HG03159 (cell line): Measurements from ENCODE around the gene KRTAP5-6.

Experiments
- ATAC-seq: cut with Tn5 transposase; IDR thresholded peaks from one replicate; pipeline ENCODE4 v1.9.1; 2021; ENCODE audit warnings: mild to moderate bottlenecking, moderate library complexity; ENCODE audit not compliant: unreplicated experiment

KRTAP5-6 gene

DNA sequence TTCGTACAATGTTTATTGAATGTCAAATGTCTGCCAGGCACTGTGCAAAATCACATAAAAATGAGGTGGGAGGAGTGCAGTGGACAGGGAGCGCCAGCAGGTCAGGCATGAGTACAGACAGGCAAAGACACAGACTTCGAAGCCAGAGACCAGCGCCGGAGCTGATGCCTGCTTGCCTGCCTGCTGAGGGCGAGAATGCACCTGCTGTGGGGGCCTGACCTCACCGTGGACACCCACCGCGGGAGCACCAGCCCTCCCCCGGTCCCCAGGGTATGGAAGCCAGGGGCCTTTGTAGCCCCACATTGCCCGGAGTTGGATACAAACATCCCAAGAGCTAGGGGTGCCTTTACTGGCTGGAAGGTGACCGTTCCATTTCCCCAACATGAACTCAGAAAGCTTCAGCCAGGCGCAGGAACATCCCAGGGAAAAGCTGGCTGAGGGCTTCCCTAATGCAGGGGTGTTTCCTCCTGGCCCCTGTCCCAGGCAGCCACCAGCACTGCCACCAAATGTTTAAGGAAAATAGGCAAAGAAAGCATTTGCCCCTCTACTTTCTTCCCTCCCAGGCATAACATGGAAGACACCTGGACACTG, 35.5 kb downstream of the KRTAP5-6 start:
- no peak for ATAC-seq

DNA sequence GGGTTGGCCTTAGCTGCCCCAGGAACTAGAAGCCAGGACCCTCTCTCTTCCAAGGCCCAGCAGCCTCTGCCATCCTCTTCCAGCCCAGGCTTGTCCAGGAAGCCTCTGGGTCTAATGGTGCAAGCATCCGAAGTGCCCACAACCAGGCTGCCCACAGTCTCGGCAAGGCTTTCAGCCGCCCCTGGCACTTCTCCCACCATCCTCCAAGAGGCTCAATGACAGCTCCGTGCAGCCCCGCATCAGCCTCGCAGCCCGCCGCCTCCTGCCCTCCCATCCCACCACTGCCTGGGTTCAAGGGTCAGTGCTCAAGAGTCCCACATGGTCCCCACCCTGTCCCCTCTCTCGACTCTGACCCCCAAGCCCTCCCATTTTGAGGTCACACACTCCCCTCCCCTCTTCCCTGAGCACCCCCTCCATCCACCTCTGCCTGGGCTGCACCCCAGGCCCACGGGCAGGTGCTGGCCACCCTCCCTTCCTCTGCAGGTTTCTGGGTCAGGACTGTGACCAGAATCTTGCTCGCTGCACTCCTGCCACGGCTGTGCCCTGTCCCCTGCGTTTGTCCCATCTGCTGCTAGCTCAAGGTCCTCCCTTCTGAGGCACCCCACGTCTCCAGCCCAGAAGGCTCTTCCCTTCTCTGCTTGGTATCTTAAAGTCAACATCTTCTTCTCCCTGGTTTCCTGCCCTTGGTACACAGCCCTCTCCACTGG, 36.2 kb downstream of the KRTAP5-6 start:
- ATAC-seq: no peak

DNA sequence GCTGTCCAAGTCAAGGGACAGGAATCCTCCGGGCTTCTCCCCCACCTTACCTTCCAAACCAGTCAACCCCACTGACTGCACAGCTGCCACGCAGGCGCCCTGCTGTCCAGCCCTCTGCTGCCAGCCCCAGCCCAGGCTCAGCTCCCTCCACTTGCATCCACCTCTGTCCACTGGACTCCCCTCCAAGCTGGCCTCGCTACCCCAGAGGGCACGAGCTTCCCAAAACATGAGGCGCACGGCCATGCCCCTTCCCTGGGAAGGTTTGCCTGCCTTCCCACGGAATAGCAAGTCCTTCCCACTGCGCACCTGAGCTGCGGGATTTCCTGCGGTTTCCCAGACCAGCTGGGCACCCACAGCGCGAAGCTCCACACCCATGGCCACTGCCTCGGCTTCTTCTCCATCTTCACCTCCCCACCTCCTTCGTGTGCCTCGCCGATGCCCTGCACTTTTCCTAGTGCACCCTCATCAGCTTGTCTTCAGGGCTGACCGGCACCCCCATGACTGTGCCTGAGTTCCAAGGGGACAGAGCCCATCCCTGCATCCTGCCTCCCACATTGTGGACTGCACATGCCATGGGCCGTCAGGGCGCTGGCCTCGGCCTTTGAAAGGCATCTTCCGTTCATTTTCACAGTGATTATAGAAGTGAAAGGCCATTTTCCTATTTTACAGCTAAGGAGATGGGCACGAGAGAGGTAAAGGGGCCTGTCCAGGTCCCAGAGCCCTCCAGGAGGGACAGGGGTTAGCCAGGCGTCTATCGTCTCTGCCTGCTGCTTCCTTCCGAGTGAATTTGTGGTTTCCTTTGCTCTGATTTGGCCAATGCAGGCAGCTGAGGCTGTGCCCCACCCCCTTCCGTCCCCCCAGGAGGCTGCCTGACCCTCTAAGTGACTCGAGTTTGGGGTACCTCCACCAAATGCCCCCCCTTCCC, 37.0 kb downstream of the KRTAP5-6 start:
- no peak for ATAC-seq

DNA sequence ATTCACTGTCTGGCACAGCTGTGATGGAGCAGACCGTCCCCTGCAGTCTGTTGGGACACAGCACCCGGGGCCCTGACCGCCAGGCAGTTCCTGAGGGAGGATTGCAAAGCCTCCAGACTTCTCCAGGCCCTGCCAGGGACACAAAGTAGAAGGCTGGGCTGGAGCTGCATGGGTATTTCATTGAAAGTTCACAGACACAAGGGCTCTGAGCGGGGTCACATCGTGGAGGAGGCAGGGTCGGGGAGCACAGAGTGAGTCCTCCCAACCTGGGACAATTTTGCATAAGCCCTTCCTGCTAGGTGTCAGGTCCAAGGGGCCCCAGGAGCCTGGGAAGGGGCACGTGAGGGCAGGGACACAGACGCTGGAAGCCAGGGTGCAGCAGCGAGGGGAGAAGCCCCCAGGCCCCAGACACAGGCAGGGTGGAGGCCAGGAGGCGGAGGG, 37.7 kb downstream of the KRTAP5-6 start:
- no peak for ATAC-seq

DNA sequence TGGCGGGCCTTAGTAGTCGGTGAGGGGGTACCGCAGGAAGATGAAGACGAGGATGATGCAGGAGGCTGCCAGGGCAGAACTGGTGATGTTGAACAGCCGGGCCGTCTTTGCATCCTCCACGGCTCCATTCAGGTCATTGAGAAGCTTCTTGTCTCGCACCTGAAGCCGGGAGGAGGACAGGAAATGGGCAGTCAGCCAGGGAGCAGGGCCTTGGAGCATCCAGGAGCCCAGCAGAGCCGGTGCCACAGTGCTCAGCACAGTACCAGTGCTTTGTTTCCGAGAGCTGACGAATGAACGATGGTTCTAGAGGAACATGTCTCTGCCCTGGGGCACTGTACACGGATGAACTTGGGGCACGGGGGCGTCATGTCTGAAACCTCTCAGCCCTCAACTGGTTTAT, 38.3 kb downstream of the KRTAP5-6 start:
- no peak for ATAC-seq

DNA sequence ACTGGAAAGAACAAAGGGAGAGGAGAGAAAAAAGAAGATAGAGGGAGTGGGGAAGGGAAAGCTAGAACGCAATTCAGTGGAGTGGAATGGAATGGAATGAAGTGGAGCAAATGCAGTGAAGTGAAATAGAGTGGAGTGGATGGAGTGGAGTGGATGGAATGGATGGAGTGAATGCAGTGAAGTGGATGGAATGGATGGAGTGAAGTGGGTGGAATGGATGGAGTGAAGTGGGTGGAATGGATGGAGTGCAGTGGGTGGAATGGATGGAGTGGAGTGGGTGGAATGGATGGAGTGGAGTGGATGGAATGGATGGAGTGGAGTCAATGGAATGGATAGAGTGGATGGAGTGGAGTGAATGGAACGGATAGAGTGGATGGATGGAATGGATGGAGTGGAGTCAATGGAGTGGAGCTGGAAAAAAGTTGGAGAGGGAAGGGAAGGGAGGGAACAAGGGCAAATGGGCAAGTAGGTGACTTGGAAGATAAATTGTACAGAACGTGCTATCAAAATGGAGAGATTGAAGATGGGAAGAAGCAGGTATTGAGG, 39.5 kb downstream of the KRTAP5-6 start:
- no peak for ATAC-seq

DNA sequence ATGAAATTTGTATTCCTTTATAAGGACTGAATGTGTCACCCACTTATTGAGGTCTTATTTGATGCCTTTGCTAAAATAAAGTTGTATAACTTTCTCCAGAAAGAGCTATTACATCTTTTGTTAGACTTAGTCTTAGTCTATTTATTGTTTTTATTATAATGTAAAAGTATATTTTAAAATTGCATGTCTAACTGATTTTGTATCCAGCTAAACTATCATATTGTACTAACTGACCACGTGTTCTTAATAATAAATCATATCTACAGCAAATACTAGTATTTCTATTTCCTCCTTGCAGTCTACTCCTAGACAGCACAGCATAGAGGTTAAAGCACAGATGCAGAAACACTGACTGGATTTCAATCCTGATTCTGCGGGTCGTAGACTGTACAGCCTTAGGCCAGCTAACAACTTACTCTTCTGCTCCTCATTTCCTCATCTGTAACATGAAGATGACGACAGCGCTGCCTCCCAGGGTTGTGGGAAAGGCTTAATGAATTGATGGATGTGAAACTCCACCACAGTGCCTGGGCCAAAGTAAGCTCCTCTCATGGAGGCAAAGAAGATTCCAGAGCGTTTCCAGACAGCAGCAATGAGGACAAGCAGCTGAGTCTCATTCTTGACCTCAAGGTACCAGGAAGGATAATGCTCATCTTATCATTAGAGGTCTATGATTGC, 40.2 kb downstream of the KRTAP5-6 start:
- no peak for ATAC-seq

DNA sequence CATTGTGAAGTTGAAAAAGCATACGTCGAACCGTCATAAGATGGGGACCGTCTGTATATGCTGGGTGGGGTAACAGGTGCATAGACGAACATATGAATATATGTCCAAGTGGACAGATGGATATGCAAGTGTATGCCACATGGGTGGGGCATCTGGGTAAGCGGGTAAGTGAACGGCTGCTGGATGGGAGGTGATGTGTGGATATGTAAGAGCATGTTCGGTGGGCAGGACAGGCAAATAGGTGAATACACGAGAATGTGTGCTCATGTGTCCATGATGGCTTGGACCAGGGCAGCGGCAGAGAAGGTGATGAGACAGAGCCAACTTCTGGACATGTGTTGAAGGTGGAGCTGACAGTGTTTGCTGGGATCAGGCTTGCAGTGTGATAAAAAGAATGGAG, 41.4 kb downstream of the KRTAP5-6 start:
- ATAC-seq: no peak

DNA sequence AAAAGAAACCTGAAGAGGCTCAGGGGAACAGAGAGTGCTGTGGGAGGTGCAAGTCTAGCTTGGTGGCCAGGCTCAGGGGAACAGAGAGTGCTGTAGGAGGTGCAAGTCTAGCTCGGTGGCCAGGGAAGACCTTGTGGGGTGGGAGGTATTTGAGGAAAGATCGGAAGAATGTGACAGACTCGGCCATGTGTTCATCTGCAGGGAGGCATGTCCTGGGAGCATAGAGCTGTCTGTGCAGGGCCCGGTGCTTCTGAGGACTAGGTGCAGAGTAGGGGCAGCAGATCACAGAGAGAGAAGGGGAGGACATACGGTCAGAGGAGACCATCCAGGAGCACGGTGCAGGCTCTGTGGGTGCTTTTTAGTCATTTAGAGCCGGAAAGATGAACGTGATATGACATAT, 42.6 kb downstream of the KRTAP5-6 start:
- ATAC-seq: no peak

DNA sequence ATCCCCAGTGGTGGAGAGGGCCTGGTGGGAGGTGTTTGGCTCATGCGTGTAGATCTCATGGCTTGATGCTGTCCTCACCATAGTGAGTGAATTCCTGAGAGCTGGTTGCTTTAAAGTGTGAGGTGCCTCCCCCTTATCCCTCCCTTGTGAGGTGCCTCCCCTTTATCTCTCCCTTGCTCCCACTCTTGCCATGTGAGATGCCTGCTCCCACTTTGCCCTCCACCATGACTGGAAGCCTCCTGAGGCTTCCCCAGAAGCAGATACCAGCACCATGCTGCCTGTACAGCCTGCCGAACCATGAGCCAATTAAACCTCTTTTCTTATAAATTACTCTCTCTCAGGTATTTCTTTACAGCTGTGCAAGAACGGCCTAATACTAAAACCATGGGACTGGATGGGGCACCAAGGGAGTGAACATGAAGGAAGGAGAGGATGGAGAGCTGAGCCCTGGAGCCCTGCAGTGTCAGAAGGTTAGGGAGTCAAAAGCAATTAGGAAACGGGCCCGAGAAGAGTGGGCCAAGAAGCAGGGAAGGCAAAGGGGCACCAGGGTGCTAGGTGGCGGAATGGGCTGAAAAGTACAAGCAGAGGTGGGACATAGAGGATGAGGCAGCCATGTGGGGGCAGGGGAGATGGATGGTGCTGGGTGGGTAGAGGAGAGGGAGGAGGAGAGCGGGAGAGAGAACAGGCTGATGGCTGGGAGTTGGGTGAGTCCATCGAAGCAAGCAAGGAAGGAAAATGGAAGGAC, 44.0 kb downstream of the KRTAP5-6 start:
- no peak for ATAC-seq

DNA sequence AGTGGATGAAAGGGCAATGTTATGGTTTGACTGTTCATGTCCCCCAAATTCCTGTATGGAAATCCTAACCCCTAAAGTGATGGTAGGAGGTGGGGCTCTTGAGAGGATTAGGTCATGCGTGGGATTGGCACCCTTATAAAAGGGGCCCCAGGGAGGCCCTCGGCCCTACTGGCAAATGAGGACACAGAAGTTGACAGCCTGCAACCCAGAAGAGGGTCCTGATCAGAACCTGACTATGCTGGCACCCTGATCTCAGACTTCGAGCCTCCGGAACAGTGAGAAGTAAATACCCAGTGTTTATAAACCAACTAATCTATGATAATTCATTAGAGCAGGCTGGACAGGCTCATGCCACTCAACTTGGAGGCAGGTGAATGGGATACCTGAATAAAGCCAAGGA, 44.7 kb downstream of the KRTAP5-6 start:
- no peak for ATAC-seq

DNA sequence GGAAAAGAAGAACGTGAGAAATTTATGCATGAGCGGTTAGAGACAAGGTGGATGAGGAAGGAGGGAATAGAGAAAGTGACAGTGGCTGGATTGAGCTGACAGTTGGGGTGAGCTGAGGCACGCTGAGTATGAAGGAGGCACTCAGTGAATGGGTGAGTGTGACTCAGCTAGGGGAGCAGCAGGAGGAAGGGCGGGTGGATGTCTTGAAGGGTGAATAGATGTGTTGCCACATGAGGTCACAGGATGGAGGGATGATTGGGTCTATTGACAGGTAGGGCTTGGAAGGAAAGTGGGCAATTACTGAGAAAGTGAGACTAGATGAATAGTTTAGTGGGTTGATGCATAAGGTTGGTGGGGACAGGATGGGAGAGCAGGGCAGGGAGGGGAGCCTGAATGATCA, 45.4 kb downstream of the KRTAP5-6 start:
- ATAC-seq: no peak

DNA sequence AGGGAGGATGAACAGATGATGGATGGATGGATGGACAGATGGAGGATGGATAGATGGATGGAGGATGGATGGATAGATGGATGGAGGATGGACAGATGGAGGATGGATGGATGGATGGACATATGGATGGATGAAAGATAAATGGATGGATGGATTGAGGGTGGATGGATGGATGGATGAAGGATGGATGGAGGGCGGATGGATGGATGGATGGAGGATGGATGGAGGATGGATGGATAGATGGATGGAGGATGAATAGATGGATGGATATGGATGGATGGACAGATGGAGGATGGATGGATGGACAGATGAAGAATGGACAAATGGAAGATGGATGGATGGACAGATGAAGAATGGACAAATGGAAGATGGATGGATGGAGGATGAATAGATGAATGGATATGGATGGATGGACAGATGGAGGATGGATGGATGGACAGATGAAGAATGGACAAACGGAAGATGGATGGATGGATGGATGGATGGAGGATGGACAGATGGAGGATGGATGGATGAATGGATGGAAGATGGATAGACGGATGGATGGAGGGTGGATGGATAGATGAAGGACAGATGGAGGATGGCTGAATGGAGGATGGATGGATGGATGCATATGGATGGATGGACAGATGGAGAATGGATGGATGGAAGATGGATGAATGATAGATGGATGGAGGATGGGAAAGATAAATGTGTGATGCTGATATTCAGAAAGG, 46.0 kb downstream of the KRTAP5-6 start:
- no peak for ATAC-seq

DNA sequence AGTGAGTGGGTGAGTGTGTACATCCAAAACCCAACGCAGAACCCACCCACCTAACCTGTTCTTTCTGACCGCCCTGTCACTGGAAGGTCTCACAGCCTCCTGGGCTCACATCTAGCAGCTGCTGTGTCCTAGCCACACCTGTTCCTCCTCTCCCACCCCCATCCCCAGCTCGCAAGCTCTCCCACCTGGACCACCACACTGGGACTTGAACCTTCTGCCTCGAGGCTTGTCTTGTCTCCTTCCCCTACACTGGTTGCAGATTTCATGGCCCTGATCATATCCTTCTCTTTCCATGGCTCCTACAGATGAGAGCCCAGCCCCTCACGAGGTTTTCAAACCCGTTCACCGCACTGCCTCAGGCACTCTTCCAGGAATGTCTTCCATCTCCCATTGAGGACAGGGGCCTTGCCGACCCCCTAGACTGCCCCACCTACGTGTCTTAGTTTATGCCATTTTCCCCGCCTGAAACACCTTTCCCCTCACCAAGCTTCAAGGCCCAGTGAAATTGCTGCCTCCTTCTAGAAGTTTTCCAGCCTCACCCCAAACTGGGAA, 46.7 kb downstream of the KRTAP5-6 start:
- ATAC-seq: no peak

DNA sequence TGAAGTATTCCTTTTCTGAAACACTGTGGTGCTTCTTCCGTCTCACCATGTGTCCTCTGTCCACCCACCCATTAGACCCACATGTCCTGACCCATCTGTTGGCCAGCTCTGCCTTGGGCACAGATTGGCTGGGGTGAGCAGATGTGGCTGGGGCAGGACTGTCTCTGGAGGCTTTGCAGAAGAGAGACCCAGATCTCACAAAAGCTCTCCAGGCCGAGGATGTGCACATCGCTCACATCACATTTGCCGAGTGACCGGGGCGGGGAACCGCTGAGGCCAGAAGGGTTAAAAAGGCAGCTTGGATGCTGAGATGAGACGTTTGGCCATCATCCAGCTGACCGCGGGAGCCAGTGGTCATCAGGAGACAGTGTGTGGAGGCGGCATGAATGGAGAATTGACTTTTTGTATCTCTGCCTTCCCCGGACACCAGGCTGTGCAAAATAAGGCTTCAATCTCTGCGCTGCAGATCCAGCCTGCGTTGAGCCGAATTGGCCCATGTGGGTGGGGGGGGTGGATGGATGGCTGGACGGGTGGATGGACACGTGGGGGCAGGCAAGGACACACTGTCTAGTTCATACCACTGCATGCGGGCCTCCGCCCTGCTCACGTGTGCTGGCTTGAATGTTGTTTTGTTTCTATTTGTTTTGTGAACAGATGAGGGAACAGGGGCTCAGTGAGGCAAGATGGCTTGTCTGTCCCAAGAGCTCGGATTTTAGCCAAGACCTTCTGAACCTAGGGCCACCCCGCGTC, 47.3 kb downstream of the KRTAP5-6 start:
- no peak for ATAC-seq

DNA sequence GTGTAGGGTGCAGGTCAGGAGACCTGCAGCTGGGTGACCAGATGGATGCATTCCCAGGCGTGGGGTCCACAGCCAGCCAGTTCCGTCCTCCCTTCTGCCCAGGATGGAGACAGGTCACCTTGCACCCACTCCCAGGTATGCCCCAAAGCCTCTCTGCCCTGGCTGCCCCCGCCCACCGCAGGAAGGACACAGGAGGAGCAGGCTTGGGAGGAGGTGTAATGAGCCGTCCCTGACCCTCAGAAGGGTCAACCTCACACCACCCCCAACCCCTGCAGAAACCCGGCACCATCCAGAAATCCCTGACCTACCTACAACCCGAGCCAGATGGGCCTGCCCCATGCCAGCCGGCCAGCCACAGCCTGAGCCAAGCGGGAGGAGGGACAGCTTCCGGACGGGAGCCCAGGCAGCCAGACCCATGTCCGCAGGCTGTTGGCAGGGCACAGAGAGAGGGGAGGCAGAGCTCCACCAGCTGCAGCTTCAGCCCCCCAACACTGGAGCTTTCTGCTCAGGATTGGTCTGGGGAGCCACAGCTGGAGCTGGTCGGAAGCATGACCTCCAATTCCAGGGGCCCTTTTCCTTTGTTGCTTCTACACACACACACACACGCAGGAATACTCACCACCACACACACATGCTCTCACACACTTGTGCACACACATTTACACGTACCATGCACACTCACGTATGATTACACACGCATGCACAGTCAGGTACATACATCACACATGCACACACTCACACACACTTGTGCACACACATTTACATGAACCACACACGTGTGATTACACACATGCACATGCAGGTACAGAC, 48.1 kb downstream of the KRTAP5-6 start:
- ATAC-seq: no peak

DNA sequence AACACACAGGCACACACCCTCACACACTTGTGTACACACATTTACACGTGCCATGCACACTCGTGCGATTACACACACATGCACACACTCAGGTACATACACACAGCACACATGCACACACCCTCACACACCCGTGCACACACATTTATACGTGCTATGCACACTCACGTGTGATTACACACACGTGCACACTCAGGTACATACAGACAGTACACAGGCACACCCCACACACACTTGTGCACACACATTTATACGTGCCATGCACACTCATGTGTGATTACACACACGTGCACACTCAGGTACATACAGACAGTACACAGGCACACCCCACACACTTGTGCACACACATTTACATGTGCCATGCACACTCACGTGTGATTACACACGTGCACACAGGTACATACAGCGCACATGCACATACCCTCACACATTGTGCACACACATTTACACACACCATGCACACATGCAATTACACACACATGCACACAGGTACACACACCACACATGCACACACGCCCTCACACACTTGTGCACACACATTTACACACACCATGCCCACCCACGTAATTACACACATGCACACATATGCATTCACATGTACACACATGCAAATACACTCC, 48.8 kb downstream of the KRTAP5-6 start:
- no peak for ATAC-seq
